ENCODE data around the gene PERM1.
A peak's percentile ranks its signal among the peaks of the same experiment; 100 is the strongest.

The PERM1 gene

DNA sequence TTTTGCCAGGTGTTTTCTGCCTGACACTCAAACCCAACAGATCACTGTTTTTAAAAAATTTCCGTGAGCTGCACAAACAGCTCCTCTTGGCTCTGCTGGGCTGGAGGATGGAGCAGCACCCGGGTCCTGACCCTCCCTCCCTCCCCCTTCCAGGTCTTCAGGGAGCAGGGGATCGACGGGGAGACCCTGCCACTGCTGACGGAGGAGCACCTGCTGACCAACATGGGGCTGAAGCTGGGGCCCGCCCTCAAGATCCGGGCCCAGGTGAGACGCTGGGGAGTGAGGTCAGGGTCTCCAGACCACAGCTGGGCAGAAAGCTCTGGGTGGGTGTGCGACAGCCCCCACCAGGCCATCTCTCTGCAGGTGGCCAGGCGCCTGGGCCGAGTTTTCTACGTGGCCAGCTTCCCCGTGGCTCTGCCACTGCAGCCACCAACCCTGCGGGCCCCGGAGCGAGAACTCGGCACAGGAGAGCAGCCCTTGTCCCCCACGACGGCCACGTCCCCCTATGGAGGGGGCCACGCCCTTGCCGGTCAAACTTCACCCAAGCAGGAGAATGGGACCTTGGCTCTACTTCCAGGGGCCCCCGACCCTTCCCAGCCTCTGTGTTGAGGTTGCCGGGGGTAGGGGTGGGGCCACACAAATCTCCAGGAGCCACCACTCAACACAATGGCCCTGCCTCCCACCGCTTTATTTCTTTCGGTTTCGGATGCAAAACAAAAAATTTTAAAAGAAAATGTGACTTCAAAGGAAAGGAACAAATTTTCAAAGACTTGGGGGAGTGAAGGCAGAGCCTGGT lies 38.1 kb downstream of the PERM1 start:
- Histone ChIP-seq H3K4me2 (ENCODE audit: insufficient read depth, low read length, poor library complexity, severe bottlenecking) (no peak overlapping the region), H2BK15ac (ENCODE audit: low read length) (no peak overlapping the region), H3K79me1 (ENCODE audit: low read depth, low read length) (peaks cover 4% of the 10 kb centered on the region), H2AK5ac (ENCODE audit: low read depth, low read length) (peak overlapping the region; percentile 37), H3K18ac (ENCODE audit: low read length) (no peak overlapping the region), H3K4me3 (ENCODE audit: low read length in 2 of 2) (no peak overlapping the region), H2BK120ac (ENCODE audit: low read depth, low read length) (no peak overlapping the region), H3K23ac (ENCODE audit: low read depth, low read length, poor library complexity) (peak overlapping the region; percentile 93), H3K14ac (ENCODE audit: low read length) (no peak overlapping the region), H3K9ac (ENCODE audit: low read depth, low read length, poor library complexity) (no peak overlapping the region), H2BK5ac (ENCODE audit: low read length) (peak overlapping the region; percentile 75), H3K4ac (ENCODE audit: low read length) (no peak overlapping the region), H2BK12ac (ENCODE audit: low read length) (no peak overlapping the region), H3K9me3 (replicated peaks in 1 of 2; ENCODE audit: control insufficient read depth in 2 of 2, insufficient read depth in 1 of 2, low read depth in 1 of 2, low read length in 2 of 2) (no peaks in the 10 kb centered on the region), H2AFZ (ENCODE audit: low read length) (no peak overlapping the region), H4K8ac (ENCODE audit: low read depth, low read length) (no peak overlapping the region), H3K4me1 (ENCODE audit: control insufficient read depth in 2 of 2, insufficient read depth in 1 of 2, low read depth in 1 of 2, low read length in 2 of 2) (peaks cover 22 to 27% of the 10 kb centered on the region in 2 donors), H3K27me3 (ENCODE audit: control insufficient read depth in 3 of 3, insufficient read depth in 3 of 3, low read depth in 1 of 3, low read length in 3 of 3) (peaks cover 27 to 49% (median 48%) of the 10 kb centered on the region in 3 experiments), H3K36me3 (replicated peaks in 1 of 2; ENCODE audit: control insufficient read depth in 2 of 2, insufficient read depth in 2 of 2, low read length in 2 of 2) (peaks cover 15 to 45% of the 10 kb centered on the region in 2 donors), H3K27ac (replicated peaks; ENCODE audit: low read length) (no peak overlapping the region), H4K91ac (ENCODE audit: low read depth, low read length, poor library complexity) (no peak overlapping the region)
- WGBS, 2 donors (ENCODE audit: extremely low coverage in 2 of 2, insufficient read length in 2 of 2, insufficient replicate concordance in 1 of 2): no CpG with 5 or more reads among the region's 27 CpGs
- DNase-seq (ENCODE audit: low spot score): no peak

GRCh38 chr1:942864-943533 lies 38.9 kb downstream of the PERM1 start:
- no peak overlapping the region for H3K4me3 ChIP-seq (ENCODE audit: low read length in 2 of 2)
- H3K4me1 ChIP-seq (ENCODE audit: control insufficient read depth in 2 of 2, insufficient read depth in 1 of 2, low read depth in 1 of 2, low read length in 2 of 2): peaks cover 24 to 27% of the 10 kb centered on the region in 2 donors
- no peak overlapping the region for H2BK120ac ChIP-seq (ENCODE audit: low read depth, low read length)
- H3K79me1 ChIP-seq (ENCODE audit: low read depth, low read length): peaks cover 4% of the 10 kb centered on the region
- H2BK12ac ChIP-seq (ENCODE audit: low read length): no peak overlapping the region
- peak overlapping the region; percentile 73 for H3K4me2 ChIP-seq (ENCODE audit: insufficient read depth, low read length, poor library complexity, severe bottlenecking)
- no peak overlapping the region for H2BK5ac ChIP-seq (ENCODE audit: low read length)
- H3K4ac ChIP-seq (ENCODE audit: low read length): no peak overlapping the region
- peaks cover 12 to 37% of the 10 kb centered on the region in 2 donors for H3K36me3 ChIP-seq (replicated peaks in 1 of 2; ENCODE audit: control insufficient read depth in 2 of 2, insufficient read depth in 2 of 2, low read length in 2 of 2)
- H2BK15ac ChIP-seq (ENCODE audit: low read length): no peak overlapping the region
- H3K14ac ChIP-seq (ENCODE audit: low read length): peak overlapping the region; percentile 9
- peak overlapping the region; percentile 44 for H3K9ac ChIP-seq (ENCODE audit: low read depth, low read length, poor library complexity)
- peaks cover 30 to 56% (median 55%) of the 10 kb centered on the region in 3 experiments for H3K27me3 ChIP-seq (ENCODE audit: control insufficient read depth in 3 of 3, insufficient read depth in 3 of 3, low read depth in 1 of 3, low read length in 3 of 3)
- no peak for DNase-seq (ENCODE audit: low spot score)
- WGBS, 2 donors (ENCODE audit: extremely low coverage in 2 of 2, insufficient read length in 2 of 2, insufficient replicate concordance in 1 of 2): no CpG with 5 or more reads among the region's 27 CpGs
- peak overlapping the region; percentile 85 for H3K18ac ChIP-seq (ENCODE audit: low read length)
- H2AFZ ChIP-seq (ENCODE audit: low read length): no peak overlapping the region
- H4K91ac ChIP-seq (ENCODE audit: low read depth, low read length, poor library complexity): no peak overlapping the region
- H3K23ac ChIP-seq (ENCODE audit: low read depth, low read length, poor library complexity): peak overlapping the region; percentile 93
- H3K27ac ChIP-seq (replicated peaks; ENCODE audit: low read length): no peak overlapping the region
- H4K8ac ChIP-seq (ENCODE audit: low read depth, low read length): no peak overlapping the region
- H3K9me3 ChIP-seq (replicated peaks in 1 of 2; ENCODE audit: control insufficient read depth in 2 of 2, insufficient read depth in 1 of 2, low read depth in 1 of 2, low read length in 2 of 2): no peaks in the 10 kb centered on the region
- H2AK5ac ChIP-seq (ENCODE audit: low read depth, low read length): peak overlapping the region; percentile 71

GRCh38 chr1:942411-942821 lies 39.5 kb downstream of the PERM1 start:
- Histone ChIP-seq H2BK15ac (ENCODE audit: low read length) (no peak overlapping the region), H2BK12ac (ENCODE audit: low read length) (no peak overlapping the region), H4K8ac (ENCODE audit: low read depth, low read length) (no peak overlapping the region), H3K27me3 (ENCODE audit: control insufficient read depth in 3 of 3, insufficient read depth in 3 of 3, low read depth in 1 of 3, low read length in 3 of 3) (peaks cover 34 to 62% (median 60%) of the 10 kb centered on the region in 3 experiments), H4K91ac (ENCODE audit: low read depth, low read length, poor library complexity) (no peak overlapping the region), H3K9me3 (replicated peaks in 1 of 2; ENCODE audit: control insufficient read depth in 2 of 2, insufficient read depth in 1 of 2, low read depth in 1 of 2, low read length in 2 of 2) (no peaks in the 10 kb centered on the region), H2AFZ (ENCODE audit: low read length) (peak overlapping the region; percentile 71), H3K4me1 (ENCODE audit: control insufficient read depth in 2 of 2, insufficient read depth in 1 of 2, low read depth in 1 of 2, low read length in 2 of 2) (peaks cover 24 to 27% of the 10 kb centered on the region in 2 donors), H3K18ac (ENCODE audit: low read length) (peak overlapping the region; percentile 93), H3K79me1 (ENCODE audit: low read depth, low read length) (peaks cover 4% of the 10 kb centered on the region), H3K23ac (ENCODE audit: low read depth, low read length, poor library complexity) (peak overlapping the region; percentile 80), H2BK120ac (ENCODE audit: low read depth, low read length) (no peak overlapping the region), H3K36me3 (replicated peaks in 1 of 2; ENCODE audit: control insufficient read depth in 2 of 2, insufficient read depth in 2 of 2, low read length in 2 of 2) (peaks cover 7 to 31% of the 10 kb centered on the region in 2 donors), H3K4me3 (ENCODE audit: low read length in 2 of 2) (peak overlapping the region in 1 of 2 donors; percentile 41), H2AK5ac (ENCODE audit: low read depth, low read length) (peak overlapping the region; percentile 71), H3K14ac (ENCODE audit: low read length) (no peak overlapping the region), H3K4ac (ENCODE audit: low read length) (no peak overlapping the region), H3K4me2 (ENCODE audit: insufficient read depth, low read length, poor library complexity, severe bottlenecking) (peak overlapping the region; percentile 73), H3K9ac (ENCODE audit: low read depth, low read length, poor library complexity) (no peak overlapping the region), H2BK5ac (ENCODE audit: low read length) (peak overlapping the region; percentile 53), H3K27ac (replicated peaks; ENCODE audit: low read length) (no peak overlapping the region)
- no CpG with 5 or more reads among the region's 48 CpGs for WGBS, 2 donors (ENCODE audit: extremely low coverage in 2 of 2, insufficient read length in 2 of 2, insufficient replicate concordance in 1 of 2)
- no peak for DNase-seq (ENCODE audit: low spot score)
